Mucosa of rectum (tissue), 2 donors: Measurements from ENCODE around the gene ZFHX2.
A peak's percentile ranks its signal among the peaks of the same experiment; 100 is the strongest.

ENCODE experiments used
- H3K27ac ChIP-seq, 2 donors: one replicate each; pipeline ENCODE4 v1.7.0; 2013; ENCODE audit warnings: inconsistent platforms in 2 of 2, low read depth in 2 of 2, low read length in 2 of 2
- H3K27me3 ChIP-seq, 2 donors: one replicate each; pipeline ENCODE4 v1.7.0; 2013; ENCODE audit warnings: low read length in 2 of 2; ENCODE audit not compliant: control insufficient read depth in 2 of 2, insufficient read depth in 2 of 2
- H3K36me3 ChIP-seq, 2 donors: one replicate each; pipeline ENCODE4 v1.7.0; 2013; ENCODE audit warnings: low read length in 2 of 2; ENCODE audit not compliant: control insufficient read depth in 2 of 2, insufficient read depth in 2 of 2
- H3K4me1 ChIP-seq, 2 donors: one replicate each; pipeline ENCODE4 v1.7.0; 2013; ENCODE audit warnings: low read length in 2 of 2, mild to moderate bottlenecking in 1 of 2; ENCODE audit not compliant: control insufficient read depth in 2 of 2, insufficient read depth in 2 of 2
- H3K4me3 ChIP-seq, 2 donors: one replicate each; pipeline ENCODE4 v1.7.0; 2013; ENCODE audit warnings: low read length in 2 of 2
- H3K9ac ChIP-seq, 2 donors: one replicate each; pipeline ENCODE4 v1.7.0; 2013; ENCODE audit warnings: low read length in 2 of 2, low read depth in 1 of 2, mild to moderate bottlenecking in 1 of 2
- H3K9me3 ChIP-seq, 2 donors: one replicate each; pipeline ENCODE4 v1.7.0; 2013; ENCODE audit warnings: low read length in 2 of 2; ENCODE audit not compliant: control insufficient read depth in 2 of 2
- donor health status: healthy.
- donor health status: Normal muscosa, but diverticular disease.

The ZFHX2 gene

GRCh38 chr14:23572836-23573235, 21.3 kb upstream of the ZFHX2 start:
- H3K9ac ChIP-seq, result no peak overlapping the region
- peaks cover 7 to 15% of the 10 kb centered on the region in 2 donors for H3K4me1 ChIP-seq
- H3K4me3 ChIP-seq, result no peak overlapping the region
- peaks cover 26 to 28% of the 10 kb centered on the region in 2 donors for H3K27me3 ChIP-seq
- H3K9me3 ChIP-seq, result no peaks in the 10 kb centered on the region
- H3K36me3 ChIP-seq, result no peaks in the 10 kb centered on the region
- no peak overlapping the region for H3K27ac ChIP-seq

DNA sequence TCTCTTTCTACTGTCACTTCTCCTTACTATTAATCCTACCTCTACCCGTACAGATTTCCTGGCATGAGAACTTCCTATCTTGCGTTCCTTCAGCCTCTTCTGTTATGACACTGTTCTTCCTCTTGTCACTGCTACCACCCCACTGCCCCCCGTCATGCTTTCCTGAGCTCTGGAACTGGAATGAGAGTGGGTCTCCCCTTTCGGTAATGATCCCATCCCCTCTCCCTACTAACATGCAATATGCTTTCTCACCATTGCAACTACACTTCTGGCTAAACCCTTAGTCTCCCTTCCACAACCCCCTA, 20.9 kb upstream of the ZFHX2 start:
- no peak overlapping the region for H3K27ac ChIP-seq
- H3K9me3 ChIP-seq, result no peaks in the 10 kb centered on the region
- H3K4me1 ChIP-seq, result peaks cover 7 to 15% of the 10 kb centered on the region in 2 donors
- no peaks in the 10 kb centered on the region for H3K36me3 ChIP-seq
- no peak overlapping the region for H3K4me3 ChIP-seq
- H3K27me3 ChIP-seq, result peaks cover 24 to 25% of the 10 kb centered on the region in 2 donors
- no peak overlapping the region for H3K9ac ChIP-seq

- Histone ChIP-seq H3K27ac (no peak overlapping the region), H3K4me3 (no peak overlapping the region), H3K27me3 (peaks cover 21% of the 10 kb centered on the region in 2 donors), H3K9ac (no peak overlapping the region), H3K4me1 (peaks cover 8 to 16% of the 10 kb centered on the region in 2 donors), H3K9me3 (no peaks in the 10 kb centered on the region), H3K36me3 (no peaks in the 10 kb centered on the region)
These were observed 20.3 kb upstream of the ZFHX2 start for GRCh38 chr14:23571701-23572523.

DNA sequence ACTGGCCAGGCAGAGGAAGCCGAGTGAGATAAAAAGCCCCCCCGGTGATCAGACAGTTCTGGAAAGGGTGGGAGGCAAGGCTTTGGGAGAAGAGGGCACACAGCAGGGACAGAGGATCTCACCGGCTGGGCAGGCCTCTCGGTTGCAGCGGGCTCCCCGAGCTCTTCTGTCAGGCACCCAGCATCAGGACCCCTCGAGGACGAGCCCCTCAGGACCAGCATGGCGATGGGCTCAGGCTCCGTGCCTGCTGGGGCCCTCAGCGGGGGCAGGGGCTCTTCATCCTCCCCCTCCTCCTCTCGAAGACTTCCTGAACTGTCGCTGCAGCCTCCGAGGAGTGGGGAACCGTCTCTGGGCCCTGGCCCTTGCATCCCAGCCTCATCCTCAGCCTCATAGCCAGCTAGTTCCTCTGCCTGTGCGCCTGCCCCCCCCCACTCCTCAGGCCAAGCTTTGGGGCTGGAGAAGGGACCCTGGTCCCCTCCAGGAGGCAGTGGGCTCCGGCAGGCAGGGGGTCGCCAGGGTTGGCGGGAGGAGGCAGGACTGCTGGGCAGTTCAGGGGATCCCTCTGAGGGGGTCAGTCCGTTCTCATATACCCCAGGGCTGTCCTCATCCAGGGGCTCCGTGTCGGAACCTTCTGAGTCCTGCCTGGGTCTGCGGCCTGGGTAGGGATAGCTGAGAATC, 19.4 kb upstream of the ZFHX2 start:
- Histone ChIP-seq H3K36me3 (peaks cover 0 to 2% of the 10 kb centered on the region in 2 donors), H3K4me3 (no peak overlapping the region), H3K9me3 (no peaks in the 10 kb centered on the region), H3K27me3 (peaks cover 11 to 16% of the 10 kb centered on the region in 2 donors), H3K4me1 (peaks cover 15 to 18% of the 10 kb centered on the region in 2 donors), H3K27ac (no peak overlapping the region), H3K9ac (no peak overlapping the region)

DNA sequence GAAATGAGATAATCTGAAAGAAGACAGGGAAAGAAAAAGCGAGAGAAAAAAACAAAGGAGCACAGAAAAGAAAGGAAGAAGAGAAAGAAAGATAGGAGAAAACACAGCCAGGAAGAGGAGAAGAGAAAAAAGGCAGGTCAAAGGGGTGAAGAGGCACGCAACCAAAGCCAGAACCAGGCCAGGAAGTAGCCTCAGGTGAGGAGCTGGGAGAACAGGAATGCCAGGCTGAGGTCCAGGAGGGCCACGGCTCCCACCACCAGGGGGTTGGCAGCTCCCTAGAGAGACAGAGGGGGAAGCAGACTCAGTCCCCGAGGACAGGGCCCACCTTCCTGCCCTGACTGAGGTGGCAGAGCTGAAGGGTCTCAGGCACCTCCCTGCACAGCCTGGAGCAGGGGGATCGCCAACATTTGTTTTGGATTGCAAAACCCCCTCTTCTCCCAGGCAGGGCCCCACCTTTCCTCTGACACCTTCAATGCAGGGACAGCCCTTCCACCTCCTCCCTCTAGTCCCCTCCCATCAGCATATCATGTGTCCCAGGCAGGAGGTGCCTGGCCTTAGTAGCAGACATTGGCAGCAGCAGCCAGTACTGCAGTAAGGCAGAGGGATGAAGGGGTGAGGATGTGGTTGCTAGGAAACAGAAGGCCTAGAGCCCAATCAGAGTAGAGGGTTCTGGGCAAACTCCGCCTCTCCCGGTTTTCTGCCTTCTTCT, 18.0 kb upstream of the ZFHX2 start:
- Histone ChIP-seq H3K27me3 (peaks cover 3 to 9% of the 10 kb centered on the region in 2 donors), H3K4me1 (peaks cover 15 to 18% of the 10 kb centered on the region in 2 donors), H3K36me3 (peaks cover 6 to 16% of the 10 kb centered on the region in 2 donors), H3K27ac (no peak overlapping the region), H3K9me3 (no peaks in the 10 kb centered on the region), H3K4me3 (no peak overlapping the region), H3K9ac (no peak overlapping the region)

DNA sequence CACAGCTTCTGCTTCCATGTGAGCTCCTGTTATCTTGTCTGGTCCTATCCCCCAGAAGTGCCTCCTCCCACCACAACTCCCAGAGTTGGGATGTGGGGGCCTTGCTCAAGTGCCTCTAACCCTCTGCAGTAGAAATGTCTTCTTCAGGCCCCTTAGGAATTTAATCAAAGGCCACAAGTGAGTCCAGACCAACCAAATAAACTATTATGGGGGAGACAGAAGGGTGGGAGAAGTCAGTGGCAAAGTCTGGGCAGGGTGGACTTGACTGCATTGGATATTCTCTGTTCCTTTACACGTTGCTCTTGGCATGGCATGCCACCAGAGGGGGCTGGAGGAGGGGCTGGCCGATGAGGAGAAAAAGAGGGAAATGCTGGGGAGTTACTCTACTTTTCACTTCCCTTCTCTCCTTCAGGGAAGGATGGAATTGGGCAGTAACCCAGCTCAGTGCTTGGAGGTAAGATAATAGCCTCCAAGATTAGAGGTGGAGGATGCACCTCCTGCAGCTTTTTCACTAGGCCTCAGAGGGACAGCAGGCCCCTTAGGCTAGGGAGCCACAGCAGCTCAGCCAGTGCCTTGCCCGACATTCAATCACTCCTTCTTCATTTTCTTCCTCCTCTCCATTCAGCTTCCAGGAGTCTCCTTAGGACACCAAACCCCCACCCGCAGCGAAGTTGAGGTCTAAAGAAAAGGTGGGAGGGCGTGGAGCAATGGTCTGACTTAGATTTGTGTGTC, 17.2 kb upstream of the ZFHX2 start:
- Histone ChIP-seq H3K4me3 (no peak overlapping the region), H3K4me1 (peaks cover 15 to 18% of the 10 kb centered on the region in 2 donors), H3K27ac (no peak overlapping the region), H3K36me3 (peaks cover 11 to 23% of the 10 kb centered on the region in 2 donors), H3K9me3 (no peaks in the 10 kb centered on the region), H3K9ac (peak overlapping the region in 1 of 2 donors; percentile 81), H3K27me3 (peaks cover 3 to 8% of the 10 kb centered on the region in 2 donors)

DNA sequence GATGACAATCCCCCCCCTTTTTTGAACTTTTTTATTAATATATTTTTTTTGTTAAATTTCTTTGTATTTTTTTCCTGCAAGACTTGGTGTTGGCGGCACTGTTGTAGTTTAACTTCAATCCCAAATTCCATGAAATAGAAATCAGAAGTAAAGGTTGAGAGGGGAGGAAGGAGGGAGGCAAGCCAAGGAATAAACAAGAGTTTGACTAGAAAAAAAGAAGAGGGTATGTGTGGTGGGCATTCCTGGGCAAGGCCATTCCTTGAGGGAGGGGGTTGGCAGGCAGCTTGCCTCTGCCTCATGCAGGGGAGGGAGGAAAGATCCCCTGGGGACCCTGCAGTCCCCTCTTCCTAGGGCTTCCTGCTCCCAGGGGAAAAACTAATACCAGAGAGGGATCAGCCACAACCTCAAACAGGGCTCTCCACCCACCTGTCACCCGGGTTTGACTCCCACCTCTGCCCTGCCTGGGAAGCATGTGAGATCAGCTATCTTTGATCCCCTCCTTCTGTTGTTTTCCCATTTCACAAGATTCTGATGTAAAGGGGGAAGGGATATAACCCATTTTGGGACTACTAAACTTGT, 16.5 kb upstream of the ZFHX2 start:
- Histone ChIP-seq H3K36me3 (peaks cover 17 to 30% of the 10 kb centered on the region in 2 donors), H3K4me3 (peak overlapping the region; percentile 87 to 94), H3K27me3 (peaks cover 0 to 8% of the 10 kb centered on the region in 2 donors), H3K9me3 (no peaks in the 10 kb centered on the region), H3K9ac (peak overlapping the region; percentile 81 to 84), H3K4me1 (peaks cover 15 to 18% of the 10 kb centered on the region in 2 donors), H3K27ac (peak overlapping the region; percentile 82 to 88)

- Histone ChIP-seq H3K27ac (peak within 1 kb of the TSS; percentile 82 to 88), H3K4me1 (peaks cover 15 to 18% of the 10 kb centered on the region in 2 donors), H3K4me3 (peak within 1 kb of the TSS; percentile 87 to 94), H3K9me3 (no peaks in the 10 kb centered on the region), H3K9ac (peak within 1 kb of the TSS; percentile 81 to 84), H3K27me3 (peaks cover 0 to 3% of the 10 kb centered on the region in 2 donors), H3K36me3 (peaks cover 19 to 35% of the 10 kb centered on the region in 2 donors)
These were observed 15.8 kb upstream of the ZFHX2 start, which contains the start of gene AP1G2 for GRCh38 chr14:23567186-23568020. AP1G2 (minus strand) TSS chr14:23567791; CDS start chr14:23567314, 477 bp downstream.

DNA sequence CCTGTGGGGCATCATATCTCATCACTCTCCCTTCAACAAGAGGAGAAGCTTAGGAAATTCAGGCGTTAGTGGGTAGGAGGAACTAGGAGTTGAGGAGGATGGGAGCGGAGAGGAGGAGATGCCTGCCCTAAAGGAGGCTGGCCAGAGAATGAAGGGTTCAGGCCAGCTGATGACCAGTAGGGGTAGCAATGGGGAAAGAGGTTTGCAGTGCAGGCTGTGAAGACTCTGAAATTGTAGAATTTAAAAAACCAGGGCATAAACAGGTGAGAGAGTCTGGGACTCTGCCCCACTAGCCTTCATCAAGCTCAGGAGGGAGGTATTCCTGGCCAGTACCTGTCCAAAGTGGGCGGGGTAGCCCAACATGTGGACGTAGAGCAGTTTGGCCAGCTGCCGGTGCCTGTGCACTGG, 15.2 kb upstream of the ZFHX2 start:
- Histone ChIP-seq H3K27me3 (no peaks in the 10 kb centered on the region), H3K9ac (peak overlapping the region; percentile 81 to 84), H3K4me1 (peaks cover 15 to 16% of the 10 kb centered on the region in 2 donors), H3K4me3 (peak overlapping the region; percentile 87 to 94), H3K36me3 (peaks cover 24 to 41% of the 10 kb centered on the region in 2 donors), H3K27ac (peak overlapping the region; percentile 82 to 88), H3K9me3 (no peaks in the 10 kb centered on the region)
